DMS153 (cell line): Measurements from ENCODE around the gene SMIM22.

ENCODE experiments used
- DNase-seq: peaks from one replicate; lab custom pipeline; 2025; lab: John Stamatoyannopoulos, UW

The SMIM22 gene

GRCh38 chr16:4795181-4795827 lies at the start of gene SMIM22:
Gene SMIM22, plus strand, starts transcription at chr16:4795369. Its CDS starts 366 bp downstream, at chr16:4795735.
- DNase-seq = peak; percentile 83

GRCh38 chr16:4746215-4746614 lies 49.0 kb upstream of the SMIM22 start:
- no peak for DNase-seq

GRCh38 chr16:4746991-4747574 lies 48.1 kb upstream of the SMIM22 start:
- no peak for DNase-seq

- no peak for DNase-seq
These were observed 47.1 kb upstream of the SMIM22 start for GRCh38 chr16:4747906-4748681.

- DNase-seq = no peak
These were observed 46.3 kb upstream of the SMIM22 start for GRCh38 chr16:4748682-4749411.

- no peak for DNase-seq
These were observed 45.4 kb upstream of the SMIM22 start for GRCh38 chr16:4749700-4750257.

- DNase-seq = no peak
These were observed 44.3 kb upstream of the SMIM22 start for GRCh38 chr16:4750896-4751295.

GRCh38 chr16:4752351-4753100 lies 42.6 kb upstream of the SMIM22 start:
- DNase-seq = no peak

- no peak for DNase-seq
These were observed 41.9 kb upstream of the SMIM22 start for GRCh38 chr16:4753227-4753626.

- DNase-seq = no peak
These were observed 40.3 kb upstream of the SMIM22 start for GRCh38 chr16:4754865-4755264.

- DNase-seq = no peak
These were observed 39.5 kb upstream of the SMIM22 start for GRCh38 chr16:4755687-4756086.

- DNase-seq = no peak
These were observed 34.8 kb upstream of the SMIM22 start for GRCh38 chr16:4760221-4760910.

GRCh38 chr16:4762205-4762604 lies 33.0 kb upstream of the SMIM22 start:
- DNase-seq = no peak

GRCh38 chr16:4763791-4764190 lies 31.4 kb upstream of the SMIM22 start:
- no peak for DNase-seq

GRCh38 chr16:4765511-4766474 lies 29.4 kb upstream of the SMIM22 start:
- no peak for DNase-seq

GRCh38 chr16:4766875-4767628 lies 28.1 kb upstream of the SMIM22 start, which contains the start of gene ZNF500:
Gene ZNF500, minus strand, starts transcription at chr16:4767162. Its CDS starts 1,184 bp downstream, at chr16:4765978.
- DNase-seq = peak; percentile 94

- peak; percentile 21 for DNase-seq
These were observed 27.2 kb upstream of the SMIM22 start for GRCh38 chr16:4767872-4768548.
